Fibroblast of skin of right biceps (primary cell): Measurements from ENCODE around the gene KCNK17.

Source experiments
- DNase-seq: peaks from one replicate; pipeline ENCODE4 v3.0.0-alpha.2; 2013

The KCNK17 gene

GRCh38 chr6:39335780-39336545 is 21.7 kb upstream of the KCNK17 start:
- DNase-seq, result peak; percentile 4

- no peak for DNase-seq
Observed at GRCh38 chr6:39333644-39334438, 19.6 kb upstream of the KCNK17 start.

- DNase-seq, result no peak
Observed at GRCh38 chr6:39330476-39330875, 16.3 kb upstream of the KCNK17 start.

- no peak for DNase-seq
Observed at GRCh38 chr6:39330057-39330456, 15.8 kb upstream of the KCNK17 start.

GRCh38 chr6:39328066-39328465 is 13.8 kb upstream of the KCNK17 start:
- DNase-seq, result no peak

- DNase-seq, result no peak
Observed at GRCh38 chr6:39327507-39327906, 13.3 kb upstream of the KCNK17 start.

GRCh38 chr6:39322306-39322850 is 8.2 kb upstream of the KCNK17 start, which contains the start of gene KCNK16:
Gene KCNK16 (minus strand): TSS chr6:39322702. CDS start chr6:39322540, 162 bp downstream.
- DNase-seq, result no peak

- no peak for DNase-seq
Observed at GRCh38 chr6:39321761-39322160, 7.5 kb upstream of the KCNK17 start.

GRCh38 chr6:39320363-39320984 is 6.3 kb upstream of the KCNK17 start:
- no peak for DNase-seq

- DNase-seq, result no peak
Observed at GRCh38 chr6:39319621-39320362, 5.6 kb upstream of the KCNK17 start.

GRCh38 chr6:39317256-39317655 is 3.0 kb upstream of the KCNK17 start:
- no peak for DNase-seq

GRCh38 chr6:39313526-39314272 is 520 bp downstream of the KCNK17 start:
- no peak for DNase-seq

GRCh38 chr6:39312912-39313525 is 1.2 kb downstream of the KCNK17 start:
- no peak for DNase-seq

GRCh38 chr6:39310542-39310941 is 3.7 kb downstream of the KCNK17 start:
- no peak for DNase-seq

GRCh38 chr6:39309942-39310531 is 4.2 kb downstream of the KCNK17 start:
- peak; percentile 49 for DNase-seq

GRCh38 chr6:39307462-39307861 is 6.8 kb downstream of the KCNK17 start:
- DNase-seq, result no peak

GRCh38 chr6:39304951-39305350 is 9.3 kb downstream of the KCNK17 start:
- DNase-seq, result no peak

- no peak for DNase-seq
Observed at GRCh38 chr6:39303425-39304153, 10.6 kb downstream of the KCNK17 start.

GRCh38 chr6:39302669-39303424 is 11.4 kb downstream of the KCNK17 start:
- peak; percentile 61 for DNase-seq
